Type B pancreatic cell (in vitro differentiated cells): ENCODE measurements around the gene SNU13. TPM values are rescaled to one million over a fixed set of nuclear protein-coding genes. Genes with fewer than 3 reads are reported as not detected.
"Not testable (repeated sequence)": the region's sequence is repeated elsewhere in the genome, so short reads cannot be mapped to it uniquely, and the experiment has no call there.

ENCODE experiments used
- DNase-seq: peaks from one replicate; pipeline ENCODE4 v3.0.0; 2021; ENCODE audit warnings: mixed read lengths; ENCODE audit not compliant: unreplicated experiment; ENCODE audit errors: extremely low spot score
- H3K27ac Mint-ChIP-seq: 2 replicates; pipeline ENCODE4 v1.8.0; 2021; ENCODE audit warnings: mild to moderate bottlenecking, mixed read lengths
- H3K27me3 Mint-ChIP-seq: 2 replicates; pipeline ENCODE4 v1.8.0; 2021; ENCODE audit warnings: mixed read lengths
- H3K36me3 Mint-ChIP-seq: 2 replicates; pipeline ENCODE4 v1.8.0; 2021; ENCODE audit warnings: mixed read lengths
- H3K4me1 Mint-ChIP-seq: one replicate; pipeline ENCODE4 v1.8.0; 2021; ENCODE audit warnings: mixed read lengths; ENCODE audit not compliant: unreplicated experiment
- H3K4me3 Mint-ChIP-seq: 2 replicates; pipeline ENCODE4 v1.8.0; 2021; ENCODE audit warnings: mild to moderate bottlenecking, mixed read lengths
- H3K9me3 Mint-ChIP-seq: 2 replicates; pipeline ENCODE4 v1.8.0; 2021; ENCODE audit warnings: mixed read lengths
- total RNA-seq: library from RNA; stranded (reverse); gene quantifications from 2 replicates; pipeline ENCODE4 v1.2.1, GENCODE V29; 2021; ENCODE audit warnings: low replicate concordance
- TF ChIP-seq, protein P1 (sequence below): fragments of 200-600 bp; sonication (generic); conservative IDR thresholded peaks from 2 replicates; pipeline ENCODE4 v1.5.0; 2021; ENCODE audit warnings: antibody characterized with exemption, mild to moderate bottlenecking

The SNU13 gene
- total RNA-seq, 1 donor from 2014 or later: 124 TPM

DNA sequence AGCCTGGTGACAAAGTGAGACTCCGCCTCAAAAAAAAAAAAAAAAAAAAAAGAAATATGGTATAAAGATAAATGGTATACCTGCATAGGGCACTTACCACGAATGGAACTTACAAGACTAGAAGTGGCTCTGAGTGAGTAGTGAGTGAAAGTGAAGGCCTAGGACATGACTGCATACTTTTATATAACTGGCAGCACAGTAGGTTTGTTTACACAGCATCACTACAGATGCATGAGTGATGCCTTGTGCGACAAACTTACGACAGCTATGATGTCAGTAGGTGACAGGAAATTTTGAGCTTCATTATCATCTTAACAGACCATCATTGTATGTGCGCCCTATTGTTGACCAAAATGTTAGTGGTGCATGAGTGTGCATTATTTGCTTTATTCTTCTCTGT is 49.9 kb downstream of the SNU13 start:
- H3K36me3 Mint-ChIP-seq: peaks cover 42% of the 10 kb centered on the region
- no peak overlapping the region for H3K4me3 Mint-ChIP-seq
- H3K4me1 Mint-ChIP-seq: no peaks in the 10 kb centered on the region
- no peaks in the 10 kb centered on the region for H3K27me3 Mint-ChIP-seq
- H3K27ac Mint-ChIP-seq: no peak overlapping the region
- H3K9me3 Mint-ChIP-seq: no peaks in the 10 kb centered on the region
- TF ChIP-seq, protein P1, sequence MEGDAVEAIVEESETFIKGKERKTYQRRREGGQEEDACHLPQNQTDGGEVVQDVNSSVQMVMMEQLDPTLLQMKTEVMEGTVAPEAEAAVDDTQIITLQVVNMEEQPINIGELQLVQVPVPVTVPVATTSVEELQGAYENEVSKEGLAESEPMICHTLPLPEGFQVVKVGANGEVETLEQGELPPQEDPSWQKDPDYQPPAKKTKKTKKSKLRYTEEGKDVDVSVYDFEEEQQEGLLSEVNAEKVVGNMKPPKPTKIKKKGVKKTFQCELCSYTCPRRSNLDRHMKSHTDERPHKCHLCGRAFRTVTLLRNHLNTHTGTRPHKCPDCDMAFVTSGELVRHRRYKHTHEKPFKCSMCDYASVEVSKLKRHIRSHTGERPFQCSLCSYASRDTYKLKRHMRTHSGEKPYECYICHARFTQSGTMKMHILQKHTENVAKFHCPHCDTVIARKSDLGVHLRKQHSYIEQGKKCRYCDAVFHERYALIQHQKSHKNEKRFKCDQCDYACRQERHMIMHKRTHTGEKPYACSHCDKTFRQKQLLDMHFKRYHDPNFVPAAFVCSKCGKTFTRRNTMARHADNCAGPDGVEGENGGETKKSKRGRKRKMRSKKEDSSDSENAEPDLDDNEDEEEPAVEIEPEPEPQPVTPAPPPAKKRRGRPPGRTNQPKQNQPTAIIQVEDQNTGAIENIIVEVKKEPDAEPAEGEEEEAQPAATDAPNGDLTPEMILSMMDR: no peak
- no peak for DNase-seq

DNA sequence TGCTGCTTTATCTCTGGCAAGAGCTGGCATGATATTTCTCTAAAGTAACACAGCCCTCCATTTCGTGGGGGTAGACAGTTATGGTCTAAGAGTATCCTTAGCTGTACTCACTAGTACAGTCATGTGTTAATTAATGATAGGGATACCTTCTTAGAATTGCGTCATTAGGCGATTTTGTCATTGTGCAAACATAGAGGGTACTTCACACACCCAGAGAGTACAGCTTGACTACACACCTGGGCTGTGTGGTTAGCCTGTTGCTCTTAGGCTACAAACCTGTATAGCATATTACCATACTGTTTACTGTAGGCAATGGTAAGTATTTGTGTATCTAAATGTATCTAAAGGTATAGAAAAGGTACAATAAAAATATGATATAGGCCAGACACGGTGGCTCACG is 50.5 kb downstream of the SNU13 start:
- Mint-ChIP-seq H3K36me3 (peaks cover 42% of the 10 kb centered on the region), H3K4me1 (no peaks in the 10 kb centered on the region), H3K4me3 (no peak overlapping the region), H3K27me3 (no peaks in the 10 kb centered on the region), H3K9me3 (no peaks in the 10 kb centered on the region), H3K27ac (no peak overlapping the region)
- TF ChIP-seq, protein P1: no peak
- DNase-seq: no peak

DNA sequence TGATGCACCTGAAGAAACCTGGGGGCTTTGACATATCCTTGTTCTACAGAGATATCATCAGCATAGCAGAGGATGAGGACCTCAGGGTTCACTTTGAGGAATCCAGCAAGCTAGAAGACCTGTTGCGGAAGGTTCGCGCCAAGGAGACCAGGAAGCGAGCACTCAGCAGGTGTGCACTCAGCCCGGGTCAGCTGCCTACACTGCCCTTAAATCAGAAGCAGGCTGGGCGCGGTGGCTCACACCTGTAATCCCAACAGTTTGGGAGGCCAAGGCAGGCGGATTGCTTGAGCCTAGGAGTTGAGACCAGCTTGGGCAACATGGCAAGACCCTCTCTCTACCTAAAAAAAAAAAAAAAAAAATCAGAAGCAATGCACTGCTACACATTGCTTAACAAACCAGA is 51.0 kb downstream of the SNU13 start:
- H3K4me1 Mint-ChIP-seq, H3K9me3 Mint-ChIP-seq, H3K27ac Mint-ChIP-seq, H3K27me3 Mint-ChIP-seq, DNase-seq, H3K4me3 Mint-ChIP-seq: not testable (repeated sequence)
- H3K36me3 Mint-ChIP-seq: peaks cover 38% of the 10 kb centered on the region

DNA sequence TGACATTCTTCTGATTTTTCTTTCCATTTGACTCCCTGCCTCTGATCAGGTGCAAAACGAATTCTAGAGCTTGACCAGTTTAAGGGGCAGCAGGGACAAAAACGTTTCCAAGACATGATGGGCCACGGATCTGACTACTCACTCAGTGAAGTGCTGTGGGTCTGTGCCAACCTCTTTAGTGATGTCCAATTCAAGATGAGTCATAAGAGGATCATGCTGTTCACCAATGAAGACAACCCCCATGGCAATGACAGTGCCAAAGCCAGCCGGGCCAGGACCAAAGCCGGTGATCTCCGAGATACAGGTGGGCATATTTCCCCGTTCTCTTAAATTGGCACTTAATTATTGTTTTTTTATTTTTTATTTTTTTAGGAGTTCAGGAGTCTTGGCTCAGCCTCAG is 52.2 kb downstream of the SNU13 start:
- H3K36me3 Mint-ChIP-seq: peaks cover 27% of the 10 kb centered on the region
- no peaks in the 10 kb centered on the region for H3K4me1 Mint-ChIP-seq
- DNase-seq: no peak
- no peak overlapping the region for H3K27ac Mint-ChIP-seq
- H3K27me3 Mint-ChIP-seq: no peaks in the 10 kb centered on the region
- H3K9me3 Mint-ChIP-seq: no peaks in the 10 kb centered on the region
- TF ChIP-seq, protein P1: no peak
- H3K4me3 Mint-ChIP-seq: no peak overlapping the region

DNA sequence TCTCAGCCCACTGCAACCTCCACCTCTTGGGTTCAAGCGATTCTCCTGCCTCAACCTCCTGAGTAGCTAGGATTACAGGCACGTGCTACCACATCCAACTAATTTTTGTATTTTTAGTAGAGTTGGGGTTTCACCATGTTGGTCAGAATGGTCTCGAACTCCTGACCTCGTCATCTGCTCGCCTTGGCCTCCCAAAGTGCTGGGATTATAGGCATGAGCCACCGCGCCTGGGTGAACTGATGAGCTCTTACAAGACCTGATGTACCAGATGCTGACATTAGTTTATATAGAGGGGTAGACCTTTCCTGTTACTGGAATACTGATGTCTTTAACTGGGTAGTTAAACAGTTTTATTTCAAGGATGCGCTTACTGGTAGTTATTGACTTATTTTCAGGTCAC is 54.1 kb downstream of the SNU13 start:
- not testable (repeated sequence) for H3K27ac Mint-ChIP-seq, H3K4me3 Mint-ChIP-seq, H3K27me3 Mint-ChIP-seq, H3K9me3 Mint-ChIP-seq, DNase-seq, H3K4me1 Mint-ChIP-seq
- H3K36me3 Mint-ChIP-seq: peaks cover 20% of the 10 kb centered on the region

DNA sequence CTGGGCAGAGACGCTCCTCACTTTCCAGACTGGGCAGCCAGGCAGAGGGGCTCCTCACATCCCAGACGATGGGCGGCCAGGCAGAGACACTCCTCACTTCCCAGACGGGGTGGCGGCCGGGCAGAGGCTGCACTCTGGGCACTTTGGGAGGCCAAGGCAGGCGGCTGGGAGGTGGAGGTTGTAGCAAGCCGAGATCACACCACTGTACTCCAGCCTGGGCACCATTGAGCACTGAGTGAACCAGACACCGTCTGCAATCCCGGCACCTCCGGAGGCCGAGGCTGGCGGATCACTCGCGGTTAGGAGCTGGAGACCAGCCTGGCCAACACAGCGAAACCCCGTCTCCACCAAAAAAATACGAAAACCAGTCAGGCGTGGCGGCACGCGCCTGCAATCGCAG is 57.1 kb downstream of the SNU13 start:
- not testable (repeated sequence) for H3K27me3 Mint-ChIP-seq

DNA sequence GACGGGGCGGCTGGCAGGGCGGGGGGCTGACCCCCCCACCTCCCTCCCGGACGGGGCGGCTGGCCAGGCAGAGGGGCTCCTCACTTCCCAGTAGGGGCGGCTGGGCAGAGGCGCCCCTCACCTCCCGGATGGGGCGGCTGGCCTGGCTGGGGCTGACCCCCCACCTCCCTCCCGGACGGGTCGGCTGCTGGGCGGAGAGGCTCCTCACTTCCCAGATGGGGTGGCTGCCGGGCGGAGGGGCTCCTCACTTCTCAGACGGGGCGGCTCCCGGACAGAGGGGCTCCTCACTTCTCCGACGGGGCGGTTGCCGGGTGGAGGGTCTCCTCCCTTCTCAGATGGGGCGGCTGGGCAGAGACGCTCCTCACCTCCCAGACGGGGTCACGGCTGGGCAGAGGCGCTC is 57.6 kb downstream of the SNU13 start:
- not testable (repeated sequence) for H3K4me1 Mint-ChIP-seq, DNase-seq, H3K27me3 Mint-ChIP-seq, H3K4me3 Mint-ChIP-seq, H3K27ac Mint-ChIP-seq, H3K9me3 Mint-ChIP-seq
- peaks cover 33% of the 10 kb centered on the region for H3K36me3 Mint-ChIP-seq

More for the DNA sequence above, 57.1 kb downstream of the SNU13 start:
- not testable (repeated sequence) for H3K9me3 Mint-ChIP-seq, H3K4me3 Mint-ChIP-seq, H3K4me1 Mint-ChIP-seq, H3K27ac Mint-ChIP-seq, DNase-seq
- peaks cover 37% of the 10 kb centered on the region for H3K36me3 Mint-ChIP-seq

DNA sequence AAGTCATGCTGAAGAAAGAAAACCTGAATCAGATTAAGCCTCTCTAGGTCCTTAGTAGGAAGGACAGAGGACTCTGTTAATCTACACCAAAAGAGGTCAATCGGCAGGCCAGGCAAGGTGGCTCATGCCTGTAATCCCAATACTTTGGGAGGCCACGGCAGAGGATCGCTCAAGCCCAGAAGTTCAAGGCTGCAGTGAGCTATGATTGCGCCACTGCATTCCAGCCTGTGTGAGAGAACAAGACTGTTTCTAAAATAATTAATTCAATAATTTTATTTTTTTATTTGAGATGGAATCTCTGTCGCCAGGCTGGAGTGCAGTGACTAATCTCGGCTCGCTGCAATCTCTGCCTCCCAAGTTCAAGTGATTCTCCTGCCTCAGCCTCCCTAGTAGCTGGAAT is 63.1 kb downstream of the SNU13 start:
- TF ChIP-seq, protein P1: no peak
- Mint-ChIP-seq H3K36me3 (peaks cover 38% of the 10 kb centered on the region), H3K4me3 (no peak overlapping the region), H3K4me1 (peaks cover 8% of the 10 kb centered on the region), H3K9me3 (peaks cover 4% of the 10 kb centered on the region), H3K27ac (no peak overlapping the region), H3K27me3 (no peaks in the 10 kb centered on the region)
- DNase-seq: no peak
